Astrocyte of the cerebellum (primary cell): ENCODE data around the gene BYSL.
"Not testable (repeated sequence)": the region's sequence is repeated elsewhere in the genome, so short reads cannot be mapped to it uniquely, and the experiment has no call there.

Experiments
- DNase-seq: peaks from one replicate; pipeline ENCODE4 v3.0.0-alpha.2; 2011; ENCODE audit warnings: low read depth
- H3K4me3 ChIP-seq: 2 replicates; pipeline ENCODE4 v1.5.1; 2011; ENCODE audit warnings: mild to moderate bottlenecking, low read depth, low read length, moderate library complexity
- CTCF ChIP-seq: IDR thresholded peaks from 2 replicates; pipeline ENCODE4 v1.5.1; 2012; ENCODE audit warnings: low read length, low read depth, moderate library complexity, mild to moderate bottlenecking; ENCODE audit errors: missing control alignments
- in situ Hi-C: cut with HindIII; loops from 2 replicates; pipeline ENCODE4 v1.10.0; 2017; ENCODE audit warnings: low sequenced_read_pairs

Gene BYSL

DNA sequence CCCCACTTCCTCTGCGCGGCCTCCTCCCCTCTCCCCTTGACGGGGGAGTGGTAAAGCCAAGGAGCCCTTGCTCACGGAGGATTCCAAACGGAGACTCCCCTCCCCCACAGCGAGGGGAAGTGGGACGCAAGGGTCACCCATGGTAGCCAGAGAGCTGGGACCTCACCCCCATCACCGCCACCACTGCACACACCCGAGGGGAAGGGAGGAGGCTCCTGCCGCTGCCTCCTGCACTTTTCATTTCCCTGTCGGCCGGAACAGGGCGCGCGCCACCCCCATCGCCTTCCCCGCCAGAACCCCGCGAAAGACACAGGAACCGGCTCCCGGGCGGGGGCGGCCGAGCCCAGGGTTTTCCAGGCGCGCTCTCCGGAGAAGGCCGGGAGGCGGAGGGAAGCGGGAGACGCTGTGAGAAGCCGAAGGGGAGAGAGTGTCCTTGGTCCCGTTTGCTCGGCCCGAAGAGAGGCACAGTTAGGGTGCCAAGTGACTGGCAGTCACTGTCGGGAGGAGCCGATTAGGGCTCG lies 19.5 kb downstream of the BYSL start:
- H3K4me3 ChIP-seq = peak overlapping the region; percentile 91
- in situ Hi-C loops = no loop called here
- DNase-seq = no peak
- TF ChIP-seq CTCF = no peak

DNA sequence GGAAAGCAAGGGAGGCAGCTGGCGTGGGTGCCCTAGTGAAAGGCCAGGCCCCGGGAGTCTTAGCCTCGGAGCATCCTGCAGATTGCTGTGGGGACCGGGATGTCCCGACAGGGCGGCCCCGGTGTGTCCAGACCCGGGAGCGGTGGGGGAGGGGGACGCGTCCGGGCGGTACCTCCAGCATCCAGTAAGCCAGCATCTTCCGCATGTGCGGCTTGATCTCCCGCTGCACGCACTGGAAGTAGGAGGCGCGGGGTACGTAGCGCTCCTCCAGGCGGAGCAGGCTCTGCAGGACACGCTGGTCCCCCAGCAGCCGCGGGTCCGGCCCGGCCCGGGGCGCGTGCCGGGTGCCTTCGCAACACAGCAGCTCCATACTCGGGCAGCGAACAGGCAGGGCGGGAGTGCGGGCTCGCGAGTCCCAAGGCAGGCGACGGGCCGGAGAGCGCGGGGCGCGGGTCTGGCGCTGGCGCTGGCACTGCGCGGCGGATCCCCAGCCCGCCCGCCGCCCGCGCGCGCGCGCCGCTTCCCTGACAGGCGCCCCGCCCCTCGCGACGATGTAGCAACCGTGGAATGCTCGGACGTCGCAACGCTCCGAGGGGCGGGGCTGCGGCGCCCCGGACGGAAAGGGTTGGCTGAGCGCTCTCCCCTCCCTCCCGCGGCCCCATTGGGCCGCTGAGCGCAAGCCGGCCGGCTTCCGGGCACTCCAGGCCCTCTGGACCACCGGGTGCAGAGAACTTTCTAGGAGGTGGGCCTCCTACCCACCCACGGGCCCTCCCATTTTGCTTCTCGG lies 20.2 kb downstream of the BYSL start, which contains the start of gene CCND3:
CCND3 (minus strand) TSS at position 529 of the 787 bp plus-strand sequence; CDS start at position 370, 159 bp downstream.
- peak within 1 kb of the TSS; percentile 91 for H3K4me3 ChIP-seq
- no peak for TF ChIP-seq CTCF
- in situ Hi-C loops = no loop called here
- peak; percentile 57 for DNase-seq

DNA sequence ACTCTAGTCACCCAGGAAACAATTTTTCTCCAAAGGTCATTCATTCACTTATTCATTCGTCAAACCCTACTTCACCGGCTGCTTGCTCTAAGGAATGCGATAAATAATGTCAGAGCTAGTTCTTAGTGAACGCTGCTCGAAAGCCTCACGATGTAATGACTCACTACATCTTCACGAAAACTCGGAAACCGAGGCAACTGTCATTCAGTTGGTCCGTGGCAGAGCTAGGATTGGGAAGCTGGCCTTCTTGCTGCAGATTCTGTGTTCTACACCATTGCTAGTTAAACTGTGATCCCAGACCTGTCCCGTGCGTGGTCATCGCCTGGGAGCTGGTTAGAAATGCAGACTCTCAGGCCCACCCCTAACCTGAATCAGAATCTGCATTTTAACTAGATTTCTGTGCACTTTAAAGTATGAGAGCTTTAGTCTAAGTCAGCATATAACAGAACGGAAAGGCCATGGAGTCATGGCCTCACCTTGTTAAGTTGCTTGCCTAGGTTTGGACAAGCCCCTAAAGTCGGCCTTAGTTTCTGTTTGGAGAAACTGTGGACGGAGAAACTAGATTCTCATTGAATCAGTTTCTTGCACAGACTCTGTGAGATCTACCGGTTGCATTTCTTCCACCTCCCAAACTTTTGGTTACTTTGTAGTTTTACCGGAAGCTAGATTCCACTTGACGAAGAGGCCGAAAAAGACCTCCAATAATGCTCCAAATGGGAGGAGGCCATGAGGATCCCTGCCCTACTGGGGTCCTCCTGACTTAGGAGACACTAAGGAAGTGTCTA lies 21.0 kb downstream of the BYSL start:
- in situ Hi-C loops = no loop called here
- DNase-seq = no peak
- no peak for TF ChIP-seq CTCF
- H3K4me3 ChIP-seq = peak overlapping the region; percentile 91

GRCh38 chr6:41942882-41943281 lies 21.6 kb downstream of the BYSL start:
- DNase-seq, in situ Hi-C loops, H3K4me3 ChIP-seq: not testable (repeated sequence)

GRCh38 chr6:41943456-41943855 lies 22.2 kb downstream of the BYSL start:
- in situ Hi-C loops = no loop called here
- no peak for TF ChIP-seq CTCF
- no peak overlapping the region for H3K4me3 ChIP-seq
- DNase-seq = no peak

DNA sequence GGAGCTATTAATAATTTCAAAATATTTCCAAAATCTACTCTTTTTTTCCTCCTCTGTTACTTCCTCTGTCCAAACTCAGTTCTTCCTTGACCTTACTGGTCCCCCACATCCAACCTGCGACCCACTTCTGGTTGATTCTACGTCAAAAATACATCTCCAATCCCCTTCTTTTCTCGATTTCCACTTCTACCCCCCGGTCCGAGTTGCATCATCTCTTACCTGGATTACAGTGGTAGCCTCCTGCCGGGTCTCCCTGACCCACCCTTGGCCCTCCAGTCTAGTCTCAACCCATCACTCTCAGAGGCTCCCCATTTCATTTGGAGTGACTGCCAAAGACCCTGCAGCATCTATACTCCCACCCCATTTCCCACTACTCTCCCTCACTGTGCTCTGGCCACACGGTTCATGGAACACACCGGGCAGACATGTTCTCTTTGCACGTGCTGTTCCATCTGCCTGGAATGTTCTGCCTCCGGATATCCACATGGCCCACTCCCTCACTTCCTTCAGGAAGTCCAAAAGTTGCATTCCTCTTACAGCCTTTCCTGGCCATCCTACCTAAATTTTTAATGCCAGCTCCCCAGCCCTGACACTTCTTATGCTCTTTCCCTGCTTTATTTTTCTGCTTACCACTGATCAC lies 26.4 kb downstream of the BYSL start:
- DNase-seq = no peak
- in situ Hi-C loops = no loop called here
- no peak overlapping the region for H3K4me3 ChIP-seq
- no peak for TF ChIP-seq CTCF
